Hepatocyte (in vitro differentiated cells): ENCODE results near the gene ENG. TPM values are rescaled to one million over a fixed set of nuclear protein-coding genes. Genes with fewer than 3 reads are reported as not detected.

ENCODE experiments used
- DNase-seq: peaks from one replicate; pipeline ENCODE4 v3.0.0-alpha.2; 2016; ENCODE audit warnings: low spot score
- H2AFZ ChIP-seq: fragments of 200-600 bp; sonication (generic); 2 replicates; pipeline ENCODE4 v1.6.0; 2016; ENCODE audit warnings: antibody characterized with exemption, mild to moderate bottlenecking
- H3K27ac ChIP-seq: fragments of 200-600 bp; sonication (generic); 2 replicates; pipeline ENCODE4 v1.5.1; 2016; ENCODE audit warnings: mild to moderate bottlenecking
- H3K27me3 ChIP-seq: fragments of 200-600 bp; sonication (generic); 2 replicates; pipeline ENCODE4 v1.6.1; 2016
- H3K36me3 ChIP-seq: fragments of 200-600 bp; sonication (generic); replicated peaks from 2 replicates; pipeline ENCODE4 v1.5.1; 2016; ENCODE audit warnings: low read depth; ENCODE audit not compliant: insufficient read depth
- H3K4me1 ChIP-seq: fragments of 200-600 bp; sonication (generic); 2 replicates; pipeline ENCODE4 v1.5.1; 2016; ENCODE audit warnings: mild to moderate bottlenecking, moderate library complexity; ENCODE audit not compliant: insufficient read depth
- H3K4me2 ChIP-seq: fragments of 200-600 bp; sonication (generic); 2 replicates; pipeline ENCODE4 v1.6.0; 2016
- H3K4me3 ChIP-seq: fragments of 200-600 bp; sonication (generic); 2 replicates; pipeline ENCODE4 v1.5.1; 2016; ENCODE audit warnings: mild to moderate bottlenecking
- H3K79me2 ChIP-seq: fragments of 200-600 bp; sonication (generic); 2 replicates; pipeline ENCODE4 v1.6.0; 2017; ENCODE audit warnings: mild to moderate bottlenecking
- H3K9me2 ChIP-seq: fragments of 200-600 bp; sonication (generic); replicated peaks from 2 replicates; pipeline ENCODE4 v1.6.0; 2017; ENCODE audit warnings: mild to moderate bottlenecking; ENCODE audit not compliant: insufficient read depth
- H3K9me3 ChIP-seq: fragments of 200-600 bp; sonication (generic); 2 replicates; pipeline ENCODE4 v1.5.1; 2016; ENCODE audit warnings: low read depth, mild to moderate bottlenecking
- H4K20me1 ChIP-seq: fragments of 200-600 bp; sonication (generic); 2 replicates; pipeline ENCODE4 v1.6.0; 2016; ENCODE audit warnings: mild to moderate bottlenecking; ENCODE audit not compliant: insufficient read depth, poor library complexity, severe bottlenecking
- EZH2 ChIP-seq: fragments of 200-600 bp; sonication (generic); IDR thresholded peaks from 2 replicates; pipeline ENCODE4 v1.6.1; 2016; ENCODE audit warnings: antibody characterized with exemption, mild to moderate bottlenecking, borderline replicate concordance
- EZH2phosphoT487 ChIP-seq: fragments of 200-600 bp; sonication (generic); IDR thresholded peaks from one replicate; pipeline ENCODE4 v1.6.1; 2018; ENCODE audit warnings: antibody characterized with exemption, mild to moderate bottlenecking, low read depth, moderate library complexity; ENCODE audit not compliant: unreplicated experiment, severe bottlenecking
- WGBS: methylation state at CpG from one replicate; pipeline ENCODE4 v1.1.6; 2016; ENCODE audit warnings: low lambda C conversion rate; ENCODE audit errors: missing lambda C conversion rate; 5-methylcytosine and 5-hydroxymethylcytosine counted together
- polyA plus RNA-seq: library from polyadenylated mRNA; unstranded; fragments of >200 nt; fragmentation: Nextera tagmentation; extraction: Ambion mirVana; gene quantifications from 2 replicates; pipeline ENCODE4 v1.2.1, GENCODE V29; 2016
- total RNA-seq: library from RNA; depleted of rRNA; stranded (reverse); fragments of >200 nt; gene quantifications from 2 replicates; pipeline ENCODE4 v1.2.3, GENCODE V29; 2014
- TF ChIP-seq, protein P1 (sequence below): fragments of 200-600 bp; sonication (generic); IDR thresholded peaks from 2 replicates; pipeline ENCODE4 v1.5.1; 2016; ENCODE audit warnings: antibody characterized with exemption, mild to moderate bottlenecking; ENCODE audit not compliant: poor library complexity

Gene ENG
- total and polyA plus RNA-seq, 2 experiments from 2014 or later, result 6.8 to 21.2 TPM

DNA sequence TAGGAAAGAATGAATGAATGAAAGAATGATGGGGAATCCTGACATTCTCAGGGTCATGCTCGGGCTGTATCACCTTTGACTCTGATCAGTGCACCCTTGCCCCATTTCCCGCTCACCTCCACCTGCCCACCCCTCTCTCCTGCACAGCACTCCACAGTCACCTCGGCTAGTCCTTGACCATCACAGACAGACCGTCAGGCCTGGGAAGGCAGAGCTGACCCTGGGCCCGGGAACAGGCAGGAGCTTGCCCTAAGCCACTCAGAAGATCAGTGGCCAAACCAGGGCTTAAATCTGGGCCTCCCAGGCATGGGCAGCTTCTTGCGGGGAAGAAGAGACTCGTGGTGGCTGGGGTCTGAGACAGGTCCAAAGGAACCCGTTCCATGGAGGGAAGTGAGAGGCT, 41.4 kb upstream of the ENG start:
- Histone ChIP-seq H3K36me3 (no peaks in the 10 kb centered on the region), H3K4me2 (no peak overlapping the region), H3K9me3 (no peaks in the 10 kb centered on the region), H3K4me3 (no peak overlapping the region), H3K27ac (no peak overlapping the region), H3K9me2 (no peaks in the 10 kb centered on the region), H3K79me2 (peaks cover 4% of the 10 kb centered on the region), H3K27me3 (no peaks in the 10 kb centered on the region), H4K20me1 (no peaks in the 10 kb centered on the region), H2AFZ (no peak overlapping the region), H3K4me1 (peaks cover 28% of the 10 kb centered on the region)
- no peak for DNase-seq
- TF ChIP-seq, protein P1, sequence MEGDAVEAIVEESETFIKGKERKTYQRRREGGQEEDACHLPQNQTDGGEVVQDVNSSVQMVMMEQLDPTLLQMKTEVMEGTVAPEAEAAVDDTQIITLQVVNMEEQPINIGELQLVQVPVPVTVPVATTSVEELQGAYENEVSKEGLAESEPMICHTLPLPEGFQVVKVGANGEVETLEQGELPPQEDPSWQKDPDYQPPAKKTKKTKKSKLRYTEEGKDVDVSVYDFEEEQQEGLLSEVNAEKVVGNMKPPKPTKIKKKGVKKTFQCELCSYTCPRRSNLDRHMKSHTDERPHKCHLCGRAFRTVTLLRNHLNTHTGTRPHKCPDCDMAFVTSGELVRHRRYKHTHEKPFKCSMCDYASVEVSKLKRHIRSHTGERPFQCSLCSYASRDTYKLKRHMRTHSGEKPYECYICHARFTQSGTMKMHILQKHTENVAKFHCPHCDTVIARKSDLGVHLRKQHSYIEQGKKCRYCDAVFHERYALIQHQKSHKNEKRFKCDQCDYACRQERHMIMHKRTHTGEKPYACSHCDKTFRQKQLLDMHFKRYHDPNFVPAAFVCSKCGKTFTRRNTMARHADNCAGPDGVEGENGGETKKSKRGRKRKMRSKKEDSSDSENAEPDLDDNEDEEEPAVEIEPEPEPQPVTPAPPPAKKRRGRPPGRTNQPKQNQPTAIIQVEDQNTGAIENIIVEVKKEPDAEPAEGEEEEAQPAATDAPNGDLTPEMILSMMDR, result no peak
- TF ChIP-seq EZH2 (no peak), EZH2phosphoT487 (no peak)
- WGBS, result 97% methylated on average over 8 of the region's 8 CpGs

DNA sequence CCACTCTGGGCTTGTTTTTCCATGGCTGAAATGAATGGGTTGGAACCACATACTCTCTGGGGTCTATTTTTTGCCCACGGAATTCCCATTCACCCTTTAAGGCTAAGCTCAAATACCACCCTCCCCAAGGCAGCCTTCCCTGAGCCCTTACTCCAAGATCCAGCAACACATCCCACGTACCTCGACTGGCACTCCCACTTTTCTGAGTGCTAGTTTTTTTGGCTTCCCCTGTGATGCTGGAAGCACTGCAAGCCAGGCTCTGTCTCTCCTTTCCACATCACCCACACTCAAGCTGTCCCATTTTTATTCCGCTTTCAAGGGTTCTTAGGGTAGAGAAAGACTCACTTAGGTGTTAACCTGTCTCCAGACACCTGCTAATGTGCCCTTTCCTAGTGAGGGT, 38.9 kb upstream of the ENG start:
- no peak overlapping the region for H3K27ac ChIP-seq

DNA sequence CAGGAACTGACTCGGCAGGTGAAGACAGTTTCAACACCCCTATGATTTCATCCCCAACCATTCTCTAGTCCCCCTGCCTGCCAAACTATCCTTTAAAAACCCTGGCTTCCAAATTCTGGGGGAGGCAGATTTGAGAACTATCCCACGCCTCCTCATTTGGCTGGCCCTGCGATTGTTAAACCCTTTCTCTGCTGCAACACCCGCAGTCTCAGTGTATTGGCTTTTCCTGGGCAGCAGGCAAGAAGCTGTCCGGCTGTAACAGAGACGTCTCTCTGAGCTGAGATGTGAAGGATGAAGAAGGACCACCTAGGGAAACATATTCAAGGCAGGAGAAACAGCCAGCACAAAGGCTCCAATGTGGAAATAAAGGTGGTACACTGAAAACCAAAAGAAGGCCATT, 38.4 kb upstream of the ENG start:
- no peaks in the 10 kb centered on the region for H3K36me3 ChIP-seq
- 97% methylated on average over 6 of the region's 6 CpGs for WGBS
- no peaks in the 10 kb centered on the region for H3K79me2 ChIP-seq
- H3K9me3 ChIP-seq, result no peaks in the 10 kb centered on the region
- H3K9me2 ChIP-seq, result no peaks in the 10 kb centered on the region
- no peak for DNase-seq
- no peak overlapping the region for H3K4me2 ChIP-seq
- H2AFZ ChIP-seq, result no peak overlapping the region
- no peaks in the 10 kb centered on the region for H4K20me1 ChIP-seq
- H3K27ac ChIP-seq, result no peak overlapping the region
- no peak for TF ChIP-seq EZH2phosphoT487
- TF ChIP-seq EZH2, result no peak
- TF ChIP-seq, protein P1, result no peak
- no peak overlapping the region for H3K4me3 ChIP-seq
- H3K27me3 ChIP-seq, result no peaks in the 10 kb centered on the region
- peaks cover 11% of the 10 kb centered on the region for H3K4me1 ChIP-seq

More for the DNA sequence above, 38.9 kb upstream of the ENG start:
- Histone ChIP-seq H3K27me3 (no peaks in the 10 kb centered on the region), H3K79me2 (no peaks in the 10 kb centered on the region), H3K9me3 (no peaks in the 10 kb centered on the region), H3K9me2 (no peaks in the 10 kb centered on the region), H2AFZ (no peak overlapping the region), H3K36me3 (no peaks in the 10 kb centered on the region), H3K4me3 (no peak overlapping the region), H3K4me1 (peaks cover 17% of the 10 kb centered on the region), H3K4me2 (no peak overlapping the region), H4K20me1 (no peaks in the 10 kb centered on the region)
- 97% methylated on average over 4 of the region's 4 CpGs for WGBS
- TF ChIP-seq, protein P1, result no peak
- TF ChIP-seq EZH2phosphoT487, result no peak
- TF ChIP-seq EZH2, result no peak
- DNase-seq, result no peak

DNA sequence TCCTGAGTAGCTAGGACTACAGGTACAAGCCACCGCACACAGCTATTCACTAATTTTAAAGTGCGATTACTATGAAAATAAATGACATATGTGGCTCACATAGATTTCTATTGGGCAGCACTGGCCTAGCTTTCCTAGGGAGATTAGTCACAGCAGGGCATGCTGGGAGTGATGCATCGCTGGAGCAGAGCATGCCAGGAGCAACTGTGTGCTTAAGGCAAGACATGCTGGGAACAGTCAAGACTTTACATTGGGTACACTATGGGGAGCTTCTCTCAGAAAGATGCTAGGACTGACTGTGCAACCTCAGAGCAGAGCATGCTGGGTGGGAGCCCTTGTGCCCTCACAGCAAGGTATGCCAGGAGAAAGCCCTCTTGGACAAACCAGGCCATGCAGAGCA, 35.6 kb upstream of the ENG start:
- Histone ChIP-seq H3K27me3 (no peaks in the 10 kb centered on the region), H3K9me3 (no peaks in the 10 kb centered on the region), H4K20me1 (no peaks in the 10 kb centered on the region), H3K9me2 (no peaks in the 10 kb centered on the region), H3K79me2 (no peaks in the 10 kb centered on the region), H3K36me3 (no peaks in the 10 kb centered on the region), H3K4me3 (no peak overlapping the region), H3K27ac (no peak overlapping the region), H2AFZ (no peak overlapping the region), H3K4me2 (no peak overlapping the region), H3K4me1 (no peaks in the 10 kb centered on the region)
- no peak for DNase-seq
- no peak for TF ChIP-seq EZH2
- no peak for TF ChIP-seq EZH2phosphoT487
- TF ChIP-seq, protein P1, result no peak
- WGBS, result 96% methylated on average over 3 of the region's 3 CpGs
